GM19372 (cell line): ENCODE results near the gene SKAP1.

Experiments
- ATAC-seq: cut with Tn5 transposase; IDR thresholded peaks from one replicate; pipeline ENCODE4 v1.9.1; 2021; ENCODE audit warnings: mild to moderate bottlenecking, low read depth, moderate library complexity; ENCODE audit not compliant: unreplicated experiment

The SKAP1 gene

GRCh38 chr17:48184721-48185120 is 245.3 kb downstream of the SKAP1 start:
- no peak for ATAC-seq

GRCh38 chr17:48181653-48182052 is 248.4 kb downstream of the SKAP1 start:
- no peak for ATAC-seq

GRCh38 chr17:48180842-48181629 is 249.0 kb downstream of the SKAP1 start:
- ATAC-seq: no peak

- no peak for ATAC-seq
Measured at GRCh38 chr17:48179071-48179945, 250.7 kb downstream of the SKAP1 start.

- ATAC-seq: no peak
Measured at GRCh38 chr17:48178317-48178716, 251.7 kb downstream of the SKAP1 start.

GRCh38 chr17:48177816-48178215 is 252.2 kb downstream of the SKAP1 start:
- ATAC-seq: no peak

GRCh38 chr17:48176471-48176855 is 253.6 kb downstream of the SKAP1 start:
- ATAC-seq: no peak

- ATAC-seq: no peak
Measured at GRCh38 chr17:48175692-48176470, 254.1 kb downstream of the SKAP1 start.

GRCh38 chr17:48174833-48175523 is 255.0 kb downstream of the SKAP1 start:
- ATAC-seq: no peak

- no peak for ATAC-seq
Measured at GRCh38 chr17:48173191-48173984, 256.6 kb downstream of the SKAP1 start.

- no peak for ATAC-seq
Measured at GRCh38 chr17:48169926-48170325, 260.1 kb downstream of the SKAP1 start.

- ATAC-seq: no peak
Measured at GRCh38 chr17:48163809-48164208, 266.2 kb downstream of the SKAP1 start.

- ATAC-seq: no peak
Measured at GRCh38 chr17:48162946-48163506, 267.0 kb downstream of the SKAP1 start.

- ATAC-seq: no peak
Measured at GRCh38 chr17:48162306-48162934, 267.6 kb downstream of the SKAP1 start.

GRCh38 chr17:48161127-48161905 is 268.7 kb downstream of the SKAP1 start:
- ATAC-seq: no peak

- ATAC-seq: no peak
Measured at GRCh38 chr17:48160177-48161081, 269.6 kb downstream of the SKAP1 start.

GRCh38 chr17:48159232-48159631 is 270.8 kb downstream of the SKAP1 start:
- no peak for ATAC-seq
